Measurements from ENCODE around the gene OR2D2.
"Not testable (repeated sequence)": the region's sequence is repeated elsewhere in the genome, so short reads cannot be mapped to it uniquely, and the experiment has no call there.

GRCh38 chr11:6854801-6855200 is 37.5 kb downstream of the OR2D2 start:
- not testable (repeated sequence) for TF ChIP-seq FOS (IDR thresholded peaks at IDR 0.05; ENCODE audit: low read depth, low read length); CTCF (conservative IDR thresholded peaks at IDR 0.05; ENCODE audit: low read depth, low read length); CHD1 (IDR thresholded peaks at IDR 0.05; ENCODE audit: low read depth, low read length); SMC3 (IDR thresholded peaks at IDR 0.05; ENCODE audit: low read depth, low read length); CEBPB (IDR thresholded peaks at IDR 0.05; ENCODE audit: low read depth, low read length); POLR2A (IDR thresholded peaks at IDR 0.05; ENCODE audit: low read depth, low read length); RAD21 (IDR thresholded peaks at IDR 0.05; ENCODE audit: low read length); RFX5 (IDR thresholded peaks at IDR 0.05; ENCODE audit: low read depth, low read length); MXI1 (IDR thresholded peaks at IDR 0.05; ENCODE audit: borderline replicate concordance, low read depth, low read length); RCOR1 (IDR thresholded peaks at IDR 0.05; ENCODE audit: insufficient replicate concordance, low read length)
- TF ChIP-seq, protein P1, sequence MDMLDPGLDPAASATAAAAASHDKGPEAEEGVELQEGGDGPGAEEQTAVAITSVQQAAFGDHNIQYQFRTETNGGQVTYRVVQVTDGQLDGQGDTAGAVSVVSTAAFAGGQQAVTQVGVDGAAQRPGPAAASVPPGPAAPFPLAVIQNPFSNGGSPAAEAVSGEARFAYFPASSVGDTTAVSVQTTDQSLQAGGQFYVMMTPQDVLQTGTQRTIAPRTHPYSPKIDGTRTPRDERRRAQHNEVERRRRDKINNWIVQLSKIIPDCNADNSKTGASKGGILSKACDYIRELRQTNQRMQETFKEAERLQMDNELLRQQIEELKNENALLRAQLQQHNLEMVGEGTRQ (IDR thresholded peaks at IDR 0.05; ENCODE audit: low read depth, low read length): not testable (repeated sequence)
- TF ChIP-seq, protein P2, sequence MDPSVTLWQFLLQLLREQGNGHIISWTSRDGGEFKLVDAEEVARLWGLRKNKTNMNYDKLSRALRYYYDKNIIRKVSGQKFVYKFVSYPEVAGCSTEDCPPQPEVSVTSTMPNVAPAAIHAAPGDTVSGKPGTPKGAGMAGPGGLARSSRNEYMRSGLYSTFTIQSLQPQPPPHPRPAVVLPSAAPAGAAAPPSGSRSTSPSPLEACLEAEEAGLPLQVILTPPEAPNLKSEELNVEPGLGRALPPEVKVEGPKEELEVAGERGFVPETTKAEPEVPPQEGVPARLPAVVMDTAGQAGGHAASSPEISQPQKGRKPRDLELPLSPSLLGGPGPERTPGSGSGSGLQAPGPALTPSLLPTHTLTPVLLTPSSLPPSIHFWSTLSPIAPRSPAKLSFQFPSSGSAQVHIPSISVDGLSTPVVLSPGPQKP (IDR thresholded peaks at IDR 0.05; ENCODE audit: borderline replicate concordance, low read depth, low read length): not testable (repeated sequence)

Measured in IMR-90 (cell line).